HAP-1 (cell line): Measurements from ENCODE around the gene ZSCAN5B.
"Not testable (repeated sequence)": the region's sequence is repeated elsewhere in the genome, so short reads cannot be mapped to it uniquely, and the experiment has no call there.

Experiments
- DNase-seq, 2 experiments: peaks; one replicate each; pipeline ENCODE4 v3.0.0-alpha.2; 2016 to 2020; ENCODE audit warnings: low spot score in 2 of 2
- H3K27me3 ChIP-seq: fragments of 250-450 bp; sonication (Bioruptor Pico); 2 replicates; pipeline ENCODE4 v1.5.1; 2020; ENCODE audit warnings: low read depth, mild to moderate bottlenecking, moderate library complexity
- H3K36me3 ChIP-seq: fragments of 250-450 bp; sonication (Bioruptor Pico); replicated peaks from 2 replicates; pipeline ENCODE4 v1.5.1; 2020; ENCODE audit warnings: mild to moderate bottlenecking
- H3K4me1 ChIP-seq: fragments of 250-450 bp; sonication (Bioruptor Pico); 2 replicates; pipeline ENCODE4 v1.5.1; 2020; ENCODE audit warnings: mild to moderate bottlenecking
- H3K4me3 ChIP-seq: fragments of 250-450 bp; sonication (Bioruptor Pico); 2 replicates; pipeline ENCODE4 v1.5.1; 2020; ENCODE audit warnings: mild to moderate bottlenecking, moderate library complexity
- H3K9me3 ChIP-seq: fragments of 250-450 bp; sonication (Bioruptor Pico); 2 replicates; pipeline ENCODE4 v1.5.1; 2020; ENCODE audit warnings: mild to moderate bottlenecking, moderate library complexity
- in situ Hi-C: fragments of 300-500 bp; cut with MboI; formaldehyde crosslinking; loops from 3 replicates; pipeline ENCODE4 v1.14.3; 2020; ENCODE audit warnings: low sequenced_read_pairs, inconsistent platforms, mixed read lengths

The ZSCAN5B gene, protein sequence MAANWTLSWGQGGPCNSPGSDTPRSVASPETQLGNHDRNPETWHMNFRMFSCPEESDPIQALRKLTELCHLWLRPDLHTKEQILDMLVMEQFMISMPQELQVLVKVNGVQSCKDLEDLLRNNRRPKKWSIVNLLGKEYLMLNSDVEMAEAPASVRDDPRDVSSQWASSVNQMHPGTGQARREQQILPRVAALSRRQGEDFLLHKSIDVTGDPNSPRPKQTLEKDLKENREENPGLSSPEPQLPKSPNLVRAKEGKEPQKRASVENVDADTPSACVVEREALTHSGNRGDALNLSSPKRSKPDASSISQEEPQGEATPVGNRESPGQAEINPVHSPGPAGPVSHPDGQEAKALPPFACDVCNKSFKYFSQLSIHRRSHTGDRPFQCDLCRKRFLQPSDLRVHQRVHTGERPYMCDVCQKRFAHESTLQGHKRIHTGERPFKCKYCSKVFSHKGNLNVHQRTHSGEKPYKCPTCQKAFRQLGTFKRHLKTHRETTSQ

DNA sequence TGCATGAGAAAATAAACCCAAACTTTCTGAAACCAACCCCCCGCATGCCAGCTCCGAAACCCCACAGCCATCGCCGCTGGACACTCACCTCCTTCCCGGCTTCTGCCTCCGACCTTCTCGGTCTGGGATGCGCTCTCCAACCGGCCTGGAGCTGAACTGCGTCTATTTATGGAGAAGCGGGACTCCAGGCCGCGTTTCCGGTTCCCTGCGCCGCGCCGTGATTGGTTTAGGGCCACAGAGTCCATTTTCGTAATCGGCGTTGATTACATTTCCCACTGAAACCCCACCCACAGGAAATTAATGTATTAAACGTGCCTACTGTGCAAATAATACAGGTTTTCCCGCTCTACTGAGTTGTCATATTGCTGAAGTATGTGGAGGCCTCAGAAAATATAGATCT lies at the start of gene ZSCAN5B:
TSS of gene ZSCAN5B (minus strand) at position 138 of the 400 bp plus-strand sequence. CDS start 4,731 bp downstream, outside the sequence.
- H3K4me3 ChIP-seq, H3K9me3 ChIP-seq, H3K4me1 ChIP-seq, in situ Hi-C loops, DNase-seq, H3K36me3 ChIP-seq, H3K27me3 ChIP-seq: not testable (repeated sequence)

DNA sequence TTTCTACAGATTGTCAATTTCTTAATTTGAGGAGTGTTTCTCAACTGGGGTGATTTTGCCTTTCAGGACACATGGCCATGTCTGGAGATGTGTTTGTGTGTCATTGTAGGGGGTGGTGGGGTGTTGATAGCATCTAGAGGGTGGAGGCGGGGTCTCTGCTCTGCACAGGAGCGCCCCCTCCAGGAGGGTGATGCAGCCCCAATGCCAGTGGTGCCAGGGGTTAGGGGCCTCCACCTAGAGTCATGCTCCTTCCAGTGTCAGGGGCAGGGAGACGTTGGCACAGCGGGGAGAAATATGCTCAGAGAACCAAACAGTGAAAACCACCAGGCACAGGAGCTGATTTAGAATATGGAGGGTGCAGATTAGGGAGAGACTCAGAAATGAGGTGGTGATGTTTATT lies 48.2 kb upstream of the ZSCAN5B start:
- H3K27me3 ChIP-seq, H3K36me3 ChIP-seq, DNase-seq, H3K4me1 ChIP-seq, H3K4me3 ChIP-seq, H3K9me3 ChIP-seq, in situ Hi-C loops: not testable (repeated sequence)

DNA sequence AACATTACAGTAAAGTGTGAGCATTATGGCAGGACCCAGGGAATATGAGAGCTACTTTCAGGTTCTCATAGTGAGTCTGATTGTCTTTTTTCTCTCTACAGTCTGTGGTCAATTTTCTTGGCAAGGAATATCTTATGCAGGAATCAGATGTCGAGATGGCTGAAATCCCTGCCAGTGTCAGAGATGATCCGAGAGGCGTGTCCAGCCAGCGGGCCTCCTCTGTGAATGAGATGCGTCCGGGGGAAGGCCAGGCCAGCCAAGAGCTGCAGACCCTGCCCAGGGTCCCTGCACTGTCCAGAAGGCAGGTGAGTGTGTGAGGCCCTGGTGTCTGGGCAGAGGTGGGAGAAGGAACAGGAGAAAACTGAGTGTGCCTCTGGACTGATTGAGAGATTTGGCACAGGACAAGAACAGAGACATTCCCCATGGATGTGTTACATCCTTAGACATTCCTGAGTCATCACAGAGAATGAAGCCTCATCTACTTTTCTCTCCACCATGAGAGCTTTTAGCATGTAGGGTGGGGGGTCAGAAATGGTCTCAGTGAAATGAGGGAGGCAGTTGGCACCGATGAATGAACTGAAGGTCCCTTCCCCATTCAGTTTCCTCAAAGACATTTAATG lies 47.6 kb upstream of the ZSCAN5B start:
- H3K27me3 ChIP-seq, result no peaks in the 10 kb centered on the region
- no peaks in the 10 kb centered on the region for H3K9me3 ChIP-seq
- H3K36me3 ChIP-seq, result no peaks in the 10 kb centered on the region
- no peak overlapping the region for H3K4me3 ChIP-seq
- in situ Hi-C loops, result no loop called here
- no peaks in the 10 kb centered on the region for H3K4me1 ChIP-seq
- DNase-seq, result no peak

DNA sequence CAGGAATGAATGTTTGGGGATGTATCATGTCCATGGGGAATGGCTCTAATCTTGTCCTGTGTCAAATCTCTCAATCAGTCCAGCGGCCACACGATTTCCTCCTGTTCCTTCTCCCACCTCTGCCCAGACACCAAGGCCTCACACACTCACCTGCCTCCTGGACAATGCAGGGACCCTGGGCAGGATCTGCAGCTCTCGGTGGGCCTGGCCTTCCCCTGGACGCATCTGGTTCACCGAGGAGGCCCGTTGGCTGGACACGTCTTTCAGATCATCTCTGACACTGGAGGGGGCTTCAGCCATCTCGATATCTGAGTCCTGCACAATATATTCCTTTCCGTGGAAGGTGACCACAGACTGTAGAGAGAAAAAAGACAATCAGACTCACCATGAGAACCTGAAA lies 25.9 kb upstream of the ZSCAN5B start:
- in situ Hi-C loops, result no loop called here
- DNase-seq, result no peak
- Histone ChIP-seq H3K4me1 (no peaks in the 10 kb centered on the region), H3K27me3 (no peaks in the 10 kb centered on the region), H3K4me3 (no peak overlapping the region), H3K9me3 (no peaks in the 10 kb centered on the region), H3K36me3 (no peaks in the 10 kb centered on the region)

DNA sequence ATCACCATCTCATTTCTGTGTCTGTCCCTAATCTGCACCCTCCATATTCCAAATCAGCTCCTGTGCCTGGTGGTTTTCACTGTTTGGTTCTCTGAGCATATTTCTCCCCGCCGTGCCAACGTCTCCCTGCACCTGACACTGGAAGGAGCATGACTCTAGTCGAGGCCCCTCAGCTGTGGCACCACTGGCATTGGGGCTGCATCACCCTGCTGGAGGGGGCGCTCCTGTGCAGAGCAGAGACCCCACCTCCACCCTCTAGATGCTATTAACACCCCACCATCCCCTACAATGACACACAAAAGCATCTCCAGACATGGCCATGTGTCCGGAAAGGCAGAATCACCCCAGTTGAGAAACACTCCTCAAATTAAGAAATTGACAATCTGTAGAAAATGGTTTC lies 25.3 kb upstream of the ZSCAN5B start:
- DNase-seq, result no peak
- Histone ChIP-seq H3K4me1 (no peaks in the 10 kb centered on the region), H3K9me3 (no peaks in the 10 kb centered on the region), H3K36me3 (no peaks in the 10 kb centered on the region), H3K4me3 (no peak overlapping the region), H3K27me3 (no peaks in the 10 kb centered on the region)
- in situ Hi-C loops, result no loop called here

DNA sequence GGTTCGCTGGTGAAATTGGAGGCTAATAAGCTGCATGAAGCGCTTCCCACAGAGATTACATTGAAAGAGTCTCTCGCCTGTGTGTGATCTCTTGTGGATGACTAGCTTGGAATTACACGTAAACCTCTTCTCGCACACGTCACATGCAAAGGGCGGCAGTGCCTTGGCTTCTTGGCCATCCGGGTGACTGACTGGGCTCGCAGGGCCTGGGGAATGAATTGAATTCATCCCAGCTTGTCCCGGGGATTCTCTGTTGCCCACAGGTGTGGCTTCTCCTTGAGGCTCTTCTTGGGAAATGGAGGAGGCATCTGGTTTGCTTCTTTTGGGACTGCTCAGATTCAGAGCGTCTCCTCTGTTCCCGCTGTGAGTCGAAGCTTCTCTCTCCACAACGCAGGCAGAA lies 24.3 kb upstream of the ZSCAN5B start:
- no peak overlapping the region for H3K4me3 ChIP-seq
- no peaks in the 10 kb centered on the region for H3K27me3 ChIP-seq
- in situ Hi-C loops, result no loop called here
- H3K4me1 ChIP-seq, result no peaks in the 10 kb centered on the region
- no peaks in the 10 kb centered on the region for H3K36me3 ChIP-seq
- DNase-seq, result no peak
- no peaks in the 10 kb centered on the region for H3K9me3 ChIP-seq

DNA sequence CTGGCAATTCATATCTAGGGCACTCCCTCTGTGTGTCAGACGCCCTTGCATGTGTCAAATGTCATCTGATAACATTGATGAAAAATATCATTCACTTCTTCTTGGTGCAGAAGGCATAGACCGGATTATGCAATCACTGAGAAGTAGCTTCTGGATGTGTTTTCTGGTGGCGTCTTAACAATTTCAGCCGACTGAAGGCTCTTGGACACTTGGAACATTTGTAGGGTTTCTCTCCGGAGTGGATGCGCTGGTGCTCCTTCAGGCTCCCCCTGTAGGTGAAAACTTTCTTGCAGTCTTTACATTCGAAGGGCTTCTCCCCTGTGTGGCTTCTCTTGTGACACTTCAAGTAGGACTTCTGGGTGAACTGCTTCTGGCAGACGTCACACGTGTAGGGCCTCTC lies 23.9 kb upstream of the ZSCAN5B start:
- in situ Hi-C loops, H3K36me3 ChIP-seq, DNase-seq, H3K9me3 ChIP-seq, H3K4me3 ChIP-seq, H3K4me1 ChIP-seq, H3K27me3 ChIP-seq: not testable (repeated sequence)

DNA sequence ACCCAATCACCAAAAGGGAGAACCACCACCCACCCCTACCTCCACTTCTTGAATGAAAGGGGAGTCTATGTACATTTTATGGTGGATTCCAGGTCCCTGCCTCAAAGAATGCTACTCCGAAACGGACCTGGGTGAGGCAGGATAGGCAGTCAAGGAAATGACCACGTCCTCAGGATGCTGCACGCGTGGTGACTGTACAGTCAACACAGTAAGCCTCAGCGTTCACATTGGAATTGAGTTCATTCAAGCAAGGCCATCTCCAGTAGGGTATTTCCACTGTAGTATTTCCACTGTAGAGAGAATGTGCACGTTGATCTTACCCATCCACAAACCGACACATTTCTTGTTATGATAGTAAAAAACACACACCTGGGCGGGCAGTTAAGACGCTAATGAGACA lies 21.4 kb upstream of the ZSCAN5B start:
- Histone ChIP-seq H3K9me3 (no peaks in the 10 kb centered on the region), H3K36me3 (no peaks in the 10 kb centered on the region), H3K27me3 (no peaks in the 10 kb centered on the region), H3K4me3 (no peak overlapping the region), H3K4me1 (no peaks in the 10 kb centered on the region)
- DNase-seq, result no peak
- in situ Hi-C loops, result no loop called here

DNA sequence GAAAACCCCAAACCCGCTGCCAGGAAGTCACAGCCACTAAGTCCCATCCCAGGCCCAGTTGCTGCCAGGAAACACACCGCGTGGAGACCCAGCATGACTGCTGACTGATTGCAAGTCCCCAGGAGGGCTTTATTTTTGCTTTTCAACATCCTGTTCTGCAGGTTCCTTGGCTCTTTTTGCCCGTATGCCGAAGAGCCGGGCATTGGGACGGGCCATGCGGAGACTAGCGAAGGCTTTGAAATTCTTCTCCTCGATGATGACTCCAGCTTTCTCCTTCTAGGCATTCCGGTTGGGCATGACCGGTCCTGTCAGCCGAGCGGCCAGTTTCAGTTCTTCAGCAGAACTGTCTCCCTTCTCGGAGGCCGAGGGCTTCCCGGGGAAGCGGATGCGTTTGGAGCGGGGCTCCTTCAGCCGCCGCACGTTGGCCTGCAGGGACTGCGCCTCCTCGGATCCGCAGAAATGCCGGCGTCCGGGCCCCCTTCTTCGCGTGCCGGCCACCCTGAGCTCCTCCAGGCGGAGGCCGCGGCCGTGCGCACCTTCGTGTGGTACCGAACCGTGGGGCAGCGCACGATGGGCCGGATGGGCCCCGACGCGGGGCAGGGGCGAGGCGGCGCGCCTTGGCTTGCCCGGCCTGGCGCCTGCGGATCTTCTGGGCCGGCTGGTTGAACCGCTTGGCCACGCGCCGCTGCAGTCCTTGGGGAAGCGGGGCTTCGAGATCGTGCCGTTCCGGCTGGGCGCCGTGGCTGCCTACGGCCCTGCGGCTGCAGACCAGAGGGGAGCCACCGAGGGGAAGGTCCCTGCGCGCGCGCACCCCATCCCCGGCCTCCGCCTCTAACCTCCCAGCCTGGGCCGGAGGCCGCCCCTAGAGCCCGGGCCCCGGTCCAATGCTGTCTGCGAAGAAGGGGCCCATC lies 19.7 kb upstream of the ZSCAN5B start:
- Histone ChIP-seq H3K4me3 (no peak overlapping the region), H3K27me3 (no peaks in the 10 kb centered on the region), H3K4me1 (no peaks in the 10 kb centered on the region), H3K36me3 (no peaks in the 10 kb centered on the region), H3K9me3 (no peaks in the 10 kb centered on the region)
- in situ Hi-C loops, result no loop called here
- DNase-seq, result no peak

DNA sequence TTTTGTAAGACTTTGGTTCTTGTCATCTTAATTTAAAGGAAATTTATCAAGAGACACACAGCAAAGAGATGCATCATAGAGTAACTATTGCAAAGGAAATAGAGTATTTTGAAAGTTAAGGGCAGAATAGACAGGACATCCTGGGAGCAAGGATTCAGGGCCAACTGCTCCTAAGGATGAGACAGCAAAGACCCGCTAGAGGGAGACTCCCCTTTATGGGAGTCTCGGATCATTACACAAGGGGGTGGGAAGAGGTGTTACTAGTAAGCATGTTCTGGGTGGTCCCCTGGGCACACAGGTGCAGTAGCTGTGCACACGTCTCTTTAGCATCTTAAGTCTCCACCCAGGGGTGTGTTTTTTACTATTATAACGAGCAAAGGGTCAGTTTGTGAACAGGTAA lies 14.1 kb upstream of the ZSCAN5B start:
- H3K27me3 ChIP-seq, result no peaks in the 10 kb centered on the region
- H3K36me3 ChIP-seq, result no peaks in the 10 kb centered on the region
- H3K4me3 ChIP-seq, result no peak overlapping the region
- no peaks in the 10 kb centered on the region for H3K9me3 ChIP-seq
- no peaks in the 10 kb centered on the region for H3K4me1 ChIP-seq
- in situ Hi-C loops, result no loop called here
- DNase-seq, result no peak

DNA sequence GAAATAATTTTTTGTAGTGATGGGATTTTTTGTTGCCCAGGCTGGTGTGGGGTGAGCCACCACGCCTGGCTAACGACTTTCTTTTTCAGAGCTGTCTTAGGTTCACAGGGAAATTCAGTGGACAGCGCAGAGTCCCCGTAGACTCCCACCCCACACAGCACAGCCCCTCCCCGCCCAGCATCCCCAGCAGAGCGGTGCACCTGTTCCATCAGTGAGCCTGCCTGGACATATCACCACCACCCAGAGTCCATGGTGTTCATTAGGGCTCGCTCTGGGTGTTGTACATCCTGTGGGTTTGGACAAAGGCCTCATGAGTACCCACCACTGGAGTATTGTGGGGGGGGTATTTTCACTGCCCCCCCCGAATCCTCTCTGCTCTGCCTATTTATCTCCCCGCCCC lies 12.5 kb upstream of the ZSCAN5B start:
- H3K27me3 ChIP-seq, DNase-seq, H3K9me3 ChIP-seq, H3K4me1 ChIP-seq, H3K36me3 ChIP-seq, in situ Hi-C loops, H3K4me3 ChIP-seq: not testable (repeated sequence)

DNA sequence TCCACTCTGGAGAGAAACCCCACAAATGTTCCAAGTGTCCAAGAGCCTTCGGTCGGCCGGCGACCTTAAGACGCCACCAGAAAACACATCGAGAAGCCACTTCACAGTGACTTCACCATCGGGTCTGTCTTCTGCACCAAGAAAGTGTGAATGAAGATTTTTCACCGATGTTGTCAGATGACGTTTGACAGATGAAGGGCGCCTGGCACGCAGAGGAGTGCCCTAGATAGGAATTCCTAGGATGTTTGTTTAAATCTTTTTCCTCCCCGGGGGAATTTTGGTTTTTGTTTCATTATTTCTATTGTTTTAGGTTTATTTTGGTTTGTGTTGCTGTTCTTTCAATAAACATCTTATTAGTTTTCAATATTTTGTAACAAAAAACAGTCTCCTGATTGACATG lies 11.5 kb upstream of the ZSCAN5B start:
- no peak overlapping the region for H3K4me3 ChIP-seq
- H3K9me3 ChIP-seq, result no peaks in the 10 kb centered on the region
- H3K27me3 ChIP-seq, result no peaks in the 10 kb centered on the region
- no peaks in the 10 kb centered on the region for H3K4me1 ChIP-seq
- H3K36me3 ChIP-seq, result no peaks in the 10 kb centered on the region
- no peak for DNase-seq
- in situ Hi-C loops, result no loop called here

DNA sequence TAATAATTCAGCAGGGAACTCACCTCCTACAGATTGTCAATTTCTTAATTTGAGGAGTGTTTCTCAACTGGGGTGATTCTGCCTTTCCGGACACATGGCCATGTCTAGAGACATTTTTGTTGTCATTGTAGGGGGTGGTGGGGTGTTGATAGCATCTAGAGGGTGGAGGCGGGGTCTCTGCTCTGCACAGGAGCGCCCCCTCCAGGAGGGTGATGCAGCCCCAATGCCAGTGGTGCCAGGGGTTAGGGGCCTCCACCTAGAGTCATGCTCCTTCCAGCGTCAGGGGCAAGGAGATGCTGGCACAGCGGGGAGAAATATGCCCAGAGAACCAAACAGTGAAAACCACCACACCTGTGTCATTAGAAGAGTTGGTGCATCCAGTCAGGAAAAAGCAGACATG lies 10.0 kb upstream of the ZSCAN5B start:
- in situ Hi-C loops, H3K4me1 ChIP-seq, DNase-seq, H3K27me3 ChIP-seq, H3K4me3 ChIP-seq, H3K36me3 ChIP-seq, H3K9me3 ChIP-seq: not testable (repeated sequence)

DNA sequence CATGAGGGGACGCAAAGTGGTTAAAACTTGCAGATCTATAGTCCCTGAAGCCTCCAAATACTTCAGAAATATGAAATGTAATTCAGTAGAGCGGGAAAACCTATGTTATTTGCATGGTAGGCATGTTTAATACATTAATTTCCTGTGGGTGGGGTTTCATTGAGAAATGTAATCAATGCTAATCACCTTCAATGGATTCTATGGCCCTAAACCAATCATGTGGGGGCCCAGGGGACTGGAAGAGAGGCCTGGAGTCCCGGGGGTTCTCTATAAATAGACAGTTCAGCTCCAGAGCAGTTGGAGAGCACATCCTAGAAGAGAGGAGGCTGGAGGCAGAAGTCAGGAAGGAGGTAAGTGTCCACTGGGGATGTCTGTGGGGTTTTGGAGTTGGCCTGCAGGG lies 4.4 kb upstream of the ZSCAN5B start, which contains the start of gene ZSCAN5C:
TSS of gene ZSCAN5C (plus strand) at position 301 of the 400 bp plus-strand sequence. CDS start 3,641 bp downstream, outside the sequence.
- no peak for DNase-seq
- in situ Hi-C loops, result no loop called here
- Histone ChIP-seq H3K4me3 (no peak within 1 kb of the TSS), H3K27me3 (no peaks in the 10 kb centered on the region), H3K4me1 (no peaks in the 10 kb centered on the region), H3K9me3 (no peaks in the 10 kb centered on the region), H3K36me3 (no peaks in the 10 kb centered on the region)
